Calu3 (cell line): ENCODE results near the gene NINJ1. TPM values are rescaled to one million over a fixed set of nuclear protein-coding genes. Genes with fewer than 3 reads are reported as not detected.

Experiments used
- BruUV-seq: library from RNA; stranded (reverse); fragments of 400-500 nt; replicated peaks from 2 replicates; lab custom pipeline; 2021; lab: Mats Ljungman, UMichigan
- CTCF ChIA-PET: fragments of 300-600 bp; sonication (Branson Sonifier 250); formaldehyde crosslinking; loops from one replicate; lab custom pipeline; 2022; ENCODE audit warnings: antibody characterized with exemption; lab: Charles Lee
- DNase-seq: peaks from one replicate; pipeline ENCODE4 v3.0.0; 2022
- H3K27ac Mint-ChIP-seq: one replicate; pipeline ENCODE4 v1.8.0; 2022; ENCODE audit warnings: mixed read lengths; ENCODE audit not compliant: unreplicated experiment
- H3K27me3 Mint-ChIP-seq: one replicate; pipeline ENCODE4 v1.8.0; 2022; ENCODE audit warnings: mixed read lengths; ENCODE audit not compliant: unreplicated experiment
- H3K36me3 Mint-ChIP-seq: one replicate; pipeline ENCODE4 v1.8.0; 2022; ENCODE audit warnings: mild to moderate bottlenecking, moderate library complexity, mixed read lengths; ENCODE audit not compliant: insufficient read depth, unreplicated experiment
- H3K4me1 Mint-ChIP-seq: one replicate; pipeline ENCODE4 v1.8.0; 2022; ENCODE audit warnings: mild to moderate bottlenecking, low read depth, mixed read lengths; ENCODE audit not compliant: unreplicated experiment
- H3K4me3 Mint-ChIP-seq: one replicate; pipeline ENCODE4 v1.8.0; 2022; ENCODE audit warnings: mild to moderate bottlenecking, low read depth, moderate library complexity, mixed read lengths; ENCODE audit not compliant: unreplicated experiment
- H3K9me3 Mint-ChIP-seq: one replicate; pipeline ENCODE4 v1.8.0; 2022; ENCODE audit warnings: low read depth, mixed read lengths; ENCODE audit not compliant: unreplicated experiment
- CTCF ChIP-seq: fragments of 200-600 bp; IDR thresholded peaks from one replicate; pipeline ENCODE4 v1.8.0; 2022; ENCODE audit warnings: antibody characterized with exemption; ENCODE audit not compliant: unreplicated experiment
- intact Hi-C: fragments of 100-400 bp; cut with micrococcal nuclease; formaldehyde crosslinking; loops from one replicate; pipeline ENCODE4 v1.10.0; 2022; ENCODE audit not compliant: unreplicated experiment
- total RNA-seq: library from RNA; stranded (reverse); gene quantifications from 2 replicates; pipeline ENCODE4 v1.2.3, GENCODE V29; 2022

NINJ1 gene
- total RNA-seq, 1 experiment from 2014 or later: 12.6 TPM

DNA sequence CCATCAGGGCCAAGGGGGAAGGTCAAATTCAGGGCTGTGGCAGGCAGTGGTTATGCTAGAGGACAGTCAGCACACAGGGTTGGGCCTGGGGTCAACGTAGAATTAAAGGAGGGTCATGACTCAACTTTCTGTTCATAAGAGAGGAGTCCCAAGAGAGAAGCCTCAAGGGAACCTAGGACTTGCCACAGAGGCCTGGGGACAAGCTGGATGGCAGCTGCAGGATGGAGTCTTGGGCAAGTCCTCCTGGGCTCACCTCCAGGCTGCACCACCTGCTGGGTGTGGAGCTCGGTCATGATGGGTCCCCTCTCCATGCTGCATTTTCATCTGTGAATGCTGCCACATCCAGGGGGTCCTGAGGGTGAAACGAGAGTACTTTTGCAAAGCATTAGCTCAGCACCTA, 40.9 kb upstream of the NINJ1 start:
- no peaks in the 10 kb centered on the region for H3K4me1 Mint-ChIP-seq
- TF ChIP-seq CTCF: no peak
- H3K27ac Mint-ChIP-seq: no peak overlapping the region
- no peaks in the 10 kb centered on the region for H3K9me3 Mint-ChIP-seq
- no peaks in the 10 kb centered on the region for H3K27me3 Mint-ChIP-seq
- H3K36me3 Mint-ChIP-seq: no peaks in the 10 kb centered on the region
- DNase-seq: no peak
- no peak overlapping the region for H3K4me3 Mint-ChIP-seq
- no TSS peak for BruUV-seq
- CTCF ChIA-PET: interaction anchor here (0.6 kb wide), 1 partner anchor 218 kb away, joined by 6 read pairs; no protein-coding TSS in a partner anchor
- intact Hi-C loops: no loop called here

GRCh38 chr9:93173365-93174051, 39.5 kb upstream of the NINJ1 start:
- no TSS peak for BruUV-seq
- Mint-ChIP-seq H3K4me3 (no peak overlapping the region), H3K9me3 (no peaks in the 10 kb centered on the region), H3K4me1 (no peaks in the 10 kb centered on the region), H3K36me3 (no peaks in the 10 kb centered on the region), H3K27ac (no peak overlapping the region), H3K27me3 (no peaks in the 10 kb centered on the region)
- no peak for DNase-seq
- intact Hi-C loops: no loop called here
- CTCF ChIA-PET: no interaction called here
- TF ChIP-seq CTCF: no peak

DNA sequence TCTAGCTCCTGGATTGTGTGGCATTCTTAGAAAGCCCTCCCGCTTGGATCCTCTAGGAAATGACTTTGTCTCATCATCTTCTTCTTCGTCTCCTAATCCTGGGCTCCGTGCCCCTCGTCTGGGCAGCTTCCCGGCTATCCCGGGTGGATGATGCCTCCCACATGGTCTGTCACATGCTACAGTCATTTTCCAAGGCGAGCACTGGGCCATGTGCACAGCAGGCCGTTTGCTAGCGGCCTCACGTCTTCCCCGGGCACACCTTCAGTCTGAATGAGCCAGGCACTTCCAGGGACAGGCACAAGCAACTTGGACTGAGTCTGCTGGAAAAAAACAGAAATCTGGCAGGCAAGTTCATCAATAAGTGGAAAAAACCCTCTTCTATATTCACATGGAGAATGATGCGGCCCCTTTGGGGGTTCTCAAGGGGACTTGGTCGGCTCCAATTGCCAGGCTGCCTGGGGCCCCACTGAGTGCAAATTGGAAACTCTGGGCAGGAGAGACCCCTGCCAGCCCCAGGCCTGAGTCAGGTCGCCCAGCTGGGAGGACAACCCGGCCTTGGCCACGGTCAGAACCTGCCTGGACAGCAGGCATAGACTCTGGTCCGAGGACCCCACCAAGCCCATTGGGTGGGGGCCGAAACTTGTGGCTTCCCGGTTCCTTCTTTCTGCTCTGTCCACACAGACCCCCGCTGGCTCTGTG, 38.8 kb upstream of the NINJ1 start:
- Mint-ChIP-seq H3K36me3 (no peaks in the 10 kb centered on the region), H3K4me3 (no peak overlapping the region), H3K27ac (no peak overlapping the region), H3K9me3 (no peaks in the 10 kb centered on the region), H3K27me3 (no peaks in the 10 kb centered on the region), H3K4me1 (no peaks in the 10 kb centered on the region)
- intact Hi-C loops: no loop called here
- CTCF ChIA-PET: no interaction called here
- no peak for TF ChIP-seq CTCF
- no peak for DNase-seq
- no TSS peak for BruUV-seq

GRCh38 chr9:93171261-93171990, 37.4 kb upstream of the NINJ1 start:
- no peaks in the 10 kb centered on the region for H3K4me1 Mint-ChIP-seq
- H3K27ac Mint-ChIP-seq: no peak overlapping the region
- no peak for TF ChIP-seq CTCF
- BruUV-seq: no TSS peak
- H3K36me3 Mint-ChIP-seq: no peaks in the 10 kb centered on the region
- intact Hi-C loops: no loop called here
- H3K9me3 Mint-ChIP-seq: no peaks in the 10 kb centered on the region
- CTCF ChIA-PET: no interaction called here
- no peaks in the 10 kb centered on the region for H3K27me3 Mint-ChIP-seq
- H3K4me3 Mint-ChIP-seq: no peak overlapping the region
- no peak for DNase-seq
